Activated CD8-positive, alpha-beta memory T cell treated with anti-CD3 and anti-CD28 coated beads for 4 hours (primary cell): ENCODE data around the gene CNPY3.
A peak's percentile ranks its signal among the peaks of the same experiment; 100 is the strongest.
"Not testable (repeated sequence)": the region's sequence is repeated elsewhere in the genome, so short reads cannot be mapped to it uniquely, and the experiment has no call there.

Source experiments
- DNase-seq, 2 donors: peaks; one replicate each; pipeline ENCODE4 v3.0.0-alpha.2; 2020; ENCODE audit warnings: low read depth in 2 of 2

The CNPY3 gene

DNA sequence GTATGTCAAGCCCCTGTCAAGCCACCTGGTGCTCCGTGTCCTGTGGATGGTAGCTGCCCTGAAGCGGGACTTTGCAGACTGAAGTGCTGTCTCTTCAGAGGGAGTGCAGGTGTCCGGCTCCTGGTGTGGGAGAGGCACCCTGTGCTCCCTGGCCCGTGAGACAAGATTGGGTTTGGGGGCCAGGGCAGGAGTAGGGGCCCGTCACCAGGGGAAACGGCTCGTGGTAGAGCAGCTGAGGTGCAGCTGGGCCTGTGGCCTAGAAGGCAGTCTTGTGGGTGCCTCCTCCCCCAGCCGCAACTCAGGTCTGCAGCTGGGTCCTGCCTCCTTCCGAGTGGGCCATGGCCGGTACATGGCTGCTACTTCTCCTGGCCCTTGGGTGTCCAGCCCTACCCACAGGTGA, 13.5 kb upstream of the CNPY3 start, which contains the start of gene PTCRA:
PTCRA (plus strand) TSS at position 322 of the 400 bp plus-strand sequence; CDS start at position 339, 17 bp downstream.
- no peak for DNase-seq

DNA sequence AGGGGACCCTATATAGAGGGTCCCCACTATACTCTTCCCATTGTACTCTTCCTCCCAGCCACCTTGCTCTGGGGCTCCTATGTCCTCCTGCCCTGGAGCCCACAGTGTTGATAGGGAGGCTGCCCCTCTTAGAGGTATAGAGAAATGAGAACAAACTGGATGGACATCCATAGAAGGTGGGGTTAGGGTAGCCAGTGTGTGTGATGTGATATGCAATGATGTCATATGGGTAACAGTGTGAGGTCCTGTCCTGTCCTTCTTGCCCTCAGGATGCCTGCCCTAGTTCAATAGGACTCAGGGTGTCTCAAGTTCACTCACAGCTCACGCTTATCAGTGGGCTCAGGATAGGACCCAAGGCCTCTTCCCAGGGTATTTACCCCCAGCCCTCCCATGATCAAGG, 13.0 kb upstream of the CNPY3 start:
- DNase-seq: no peak

DNA sequence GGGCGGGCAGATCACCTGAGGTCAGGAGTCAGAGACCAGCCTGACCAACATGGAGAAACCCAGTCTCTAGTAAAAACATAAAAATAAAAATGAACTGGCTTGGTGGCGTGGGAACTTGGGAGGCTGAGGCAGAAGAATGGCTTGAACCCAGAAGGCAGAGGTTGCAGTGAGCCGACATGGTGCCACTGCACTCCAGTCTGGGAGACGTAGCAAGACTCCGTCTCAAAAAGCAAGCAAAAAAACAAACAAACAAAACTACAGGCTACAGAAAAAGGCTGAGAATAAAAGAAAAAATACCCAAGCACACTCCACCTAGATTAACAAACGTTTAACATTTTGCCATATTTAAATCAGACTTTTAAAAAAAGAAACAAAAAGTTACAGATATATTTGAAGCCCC, 7.5 kb upstream of the CNPY3 start:
- DNase-seq: no peak

DNA sequence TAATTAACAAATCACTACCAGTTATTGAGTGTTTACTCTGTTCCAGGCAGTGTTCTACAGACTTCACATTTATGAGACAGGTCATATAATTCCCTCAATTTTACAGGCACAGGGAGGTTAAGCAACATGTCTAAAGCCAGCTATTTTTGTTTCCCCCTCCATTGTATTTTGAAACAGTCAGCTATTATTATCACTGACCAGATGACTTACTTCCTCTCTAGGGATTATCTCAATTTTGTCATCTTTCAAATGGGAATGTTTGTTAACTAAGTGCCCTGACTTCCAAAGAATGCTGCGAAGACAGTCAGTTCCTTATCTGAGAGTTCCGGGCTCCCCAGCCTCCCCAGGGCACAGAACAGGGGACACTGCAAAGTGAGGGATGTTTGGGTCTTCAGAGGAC, 5.6 kb upstream of the CNPY3 start:
- DNase-seq: no peak

DNA sequence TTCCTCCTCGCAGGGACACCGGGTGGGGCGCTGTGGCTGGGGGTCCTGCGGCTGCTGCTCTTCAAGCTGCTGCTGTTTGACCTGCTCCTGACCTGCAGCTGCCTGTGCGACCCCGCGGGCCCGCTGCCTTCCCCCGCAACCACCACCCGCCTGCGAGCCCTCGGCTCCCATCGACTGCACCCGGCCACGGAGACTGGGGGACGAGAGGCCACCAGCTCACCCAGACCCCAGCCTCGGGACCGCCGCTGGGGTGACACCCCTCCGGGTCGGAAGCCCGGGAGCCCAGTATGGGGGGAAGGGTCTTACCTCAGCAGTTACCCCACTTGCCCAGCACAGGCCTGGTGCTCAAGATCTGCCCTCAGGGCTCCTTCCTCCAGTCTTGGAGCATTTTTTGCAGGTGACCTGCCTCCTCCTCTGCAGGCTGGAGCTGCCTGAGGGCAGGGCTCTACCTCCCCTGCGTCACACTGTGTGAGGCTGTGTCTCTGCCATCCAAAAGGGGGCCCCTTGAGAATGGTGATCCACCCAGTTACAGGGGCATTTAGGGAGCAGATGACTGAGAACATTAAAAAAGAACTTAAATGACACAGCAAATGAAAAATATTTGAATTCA, 3.9 kb upstream of the CNPY3 start:
- no peak for DNase-seq

DNA sequence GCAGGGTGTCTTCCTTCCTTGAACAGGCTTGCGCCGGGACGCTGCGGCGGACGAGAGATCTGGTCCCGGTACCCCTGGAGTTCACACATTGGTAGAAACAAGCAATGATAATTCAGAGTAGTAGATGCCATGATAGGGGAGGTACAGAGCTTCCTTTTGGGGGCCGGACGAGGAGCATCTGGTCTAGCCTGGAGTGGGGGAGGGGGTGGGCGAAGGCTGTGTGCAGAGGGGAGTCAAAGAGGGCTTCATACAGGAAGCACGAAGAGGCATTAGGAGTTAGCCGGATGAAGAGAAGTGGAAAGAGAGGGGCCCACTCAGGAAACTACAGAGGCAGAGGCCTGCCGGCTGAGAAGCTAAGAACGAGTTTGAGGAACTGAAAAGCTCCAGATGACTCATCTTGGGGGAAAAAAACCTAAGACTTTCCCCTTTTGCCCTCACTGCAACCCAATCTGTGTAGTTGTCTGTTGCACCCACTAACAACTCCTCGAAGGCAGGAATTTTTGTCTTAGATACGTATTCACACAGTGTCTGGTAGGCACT, 611 bp downstream of the CNPY3 start:
- peak; percentile 25 to 41 for DNase-seq

DNA sequence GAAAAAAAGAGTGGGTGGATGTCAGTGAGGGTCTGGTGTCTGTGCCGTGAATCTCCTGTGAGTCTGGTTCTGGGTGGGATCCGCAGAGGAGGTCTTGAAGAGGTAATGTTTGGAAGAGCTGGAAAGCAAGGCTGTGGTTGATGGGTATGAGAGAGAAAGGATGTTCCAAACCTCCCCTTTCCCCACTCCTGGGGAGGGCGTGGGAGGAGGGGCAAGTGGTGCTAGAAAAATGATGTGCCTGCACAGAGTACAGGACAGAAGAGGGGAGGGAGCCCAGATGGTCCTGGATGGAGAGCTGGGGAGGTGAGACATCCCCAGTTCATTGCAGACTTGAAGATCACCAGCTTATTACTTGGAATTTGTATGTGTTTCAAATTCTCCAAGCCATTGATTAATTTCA, 3.1 kb downstream of the CNPY3 start:
- no peak for DNase-seq

DNA sequence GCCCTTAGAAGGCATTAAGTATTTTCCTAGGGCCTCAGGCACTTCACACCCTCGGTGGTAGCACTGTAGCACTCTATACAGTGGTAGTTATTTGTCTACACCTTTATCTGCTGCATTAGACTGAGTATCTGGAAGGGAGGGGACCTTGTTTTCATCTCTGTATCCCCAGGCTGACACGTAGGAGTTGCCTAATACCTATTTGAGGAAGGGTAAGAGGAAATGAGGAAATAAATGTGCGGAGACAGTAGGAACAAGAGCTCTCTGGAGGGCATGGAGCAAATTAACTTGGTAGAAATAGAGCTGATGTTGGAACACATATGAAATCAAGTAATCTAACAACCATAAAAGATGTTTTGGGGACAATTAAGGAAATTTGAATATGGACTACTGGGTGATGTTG, 3.9 kb downstream of the CNPY3 start:
- no peak for DNase-seq

DNA sequence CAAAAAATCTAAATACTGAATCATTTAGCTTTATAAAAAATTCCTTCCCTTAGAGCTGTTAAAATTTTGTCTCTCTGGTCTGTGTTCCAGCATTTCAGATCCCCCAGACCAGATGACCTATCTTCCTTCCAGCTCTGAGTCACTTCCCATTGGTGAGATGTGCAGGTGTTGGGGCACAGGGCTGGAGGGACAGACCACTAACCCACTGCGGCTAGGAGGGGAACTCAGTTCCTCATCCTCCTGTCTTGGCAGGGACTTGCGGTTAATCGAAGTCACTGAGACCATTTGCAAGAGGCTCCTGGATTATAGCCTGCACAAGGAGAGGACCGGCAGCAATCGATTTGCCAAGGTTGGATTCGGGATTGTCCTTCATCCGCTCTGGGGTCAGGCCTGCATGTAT, 6.0 kb downstream of the CNPY3 start:
- DNase-seq: no peak

DNA sequence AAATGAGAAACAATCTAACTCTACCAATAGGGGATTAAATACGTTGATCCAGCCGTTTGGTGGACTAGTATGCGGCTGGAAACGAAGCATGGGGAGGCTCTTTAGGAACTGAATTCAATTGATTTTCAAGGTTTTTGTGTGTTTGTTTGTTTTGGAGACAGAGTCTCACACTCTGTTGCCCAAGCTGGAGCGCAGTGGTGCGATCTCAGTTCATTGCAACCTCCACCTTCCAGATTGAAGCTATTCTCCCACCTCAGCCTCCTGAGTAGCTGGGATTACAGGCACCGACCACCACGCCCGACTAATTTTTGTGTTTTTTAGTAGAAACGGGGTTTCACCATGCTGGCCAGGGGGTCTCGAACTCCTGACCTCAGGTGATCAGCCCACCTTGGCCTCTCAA, 7.1 kb downstream of the CNPY3 start:
- no peak for DNase-seq

DNA sequence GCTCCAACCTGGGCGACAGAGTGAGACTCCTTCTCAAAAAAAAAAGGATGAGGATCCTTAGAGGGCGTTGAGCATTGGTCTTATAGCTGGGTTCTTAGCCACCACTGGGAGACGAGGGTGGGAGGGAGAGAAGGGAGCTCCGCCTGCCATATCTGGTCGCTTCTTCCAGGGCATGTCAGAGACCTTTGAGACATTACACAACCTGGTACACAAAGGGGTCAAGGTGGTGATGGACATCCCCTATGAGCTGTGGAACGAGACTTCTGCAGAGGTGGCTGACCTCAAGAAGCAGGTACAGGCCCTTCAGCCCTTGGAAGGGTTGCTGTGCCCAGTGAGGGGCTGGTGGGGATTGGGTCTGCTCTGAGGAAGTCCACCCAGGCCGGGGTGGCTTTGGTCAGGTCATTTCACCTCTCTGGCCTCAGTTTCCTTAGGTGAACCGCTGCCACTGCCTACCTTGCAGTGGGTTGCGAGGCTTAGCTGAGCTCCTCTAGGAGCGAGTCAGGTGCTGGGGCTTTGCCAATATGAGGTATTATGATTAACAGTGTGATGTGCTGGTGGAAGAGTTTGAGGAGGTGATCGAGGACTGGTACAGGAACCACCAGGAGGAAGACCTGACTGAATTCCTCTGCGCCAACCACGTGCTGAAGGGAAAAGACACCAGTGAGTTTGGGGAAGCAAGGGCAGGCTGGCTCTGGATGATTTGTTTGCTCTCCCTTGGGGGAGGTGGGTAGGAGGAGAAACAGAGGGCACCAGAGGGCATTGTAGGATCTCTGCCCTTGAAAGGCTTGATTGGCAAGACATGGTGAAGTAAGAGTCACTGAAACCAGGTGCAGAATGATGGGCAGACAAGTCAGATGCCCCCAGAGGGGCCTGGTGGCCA, 8.5 kb downstream of the CNPY3 start:
- DNase-seq: no peak

DNA sequence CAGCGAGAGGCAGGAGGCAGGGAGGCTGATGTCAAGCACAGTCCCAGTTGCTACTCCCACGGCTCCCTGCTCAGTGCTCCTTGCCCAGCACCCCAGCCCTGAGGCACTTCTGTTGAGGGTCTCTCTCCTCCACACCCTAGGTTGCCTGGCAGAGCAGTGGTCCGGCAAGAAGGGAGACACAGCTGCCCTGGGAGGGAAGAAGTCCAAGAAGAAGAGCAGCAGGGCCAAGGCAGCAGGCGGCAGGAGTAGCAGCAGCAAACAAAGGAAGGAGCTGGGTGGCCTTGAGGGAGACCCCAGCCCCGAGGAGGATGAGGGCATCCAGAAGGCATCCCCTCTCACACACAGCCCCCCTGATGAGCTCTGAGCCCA, 9.1 kb downstream of the CNPY3 start:
- DNase-seq: no peak

DNA sequence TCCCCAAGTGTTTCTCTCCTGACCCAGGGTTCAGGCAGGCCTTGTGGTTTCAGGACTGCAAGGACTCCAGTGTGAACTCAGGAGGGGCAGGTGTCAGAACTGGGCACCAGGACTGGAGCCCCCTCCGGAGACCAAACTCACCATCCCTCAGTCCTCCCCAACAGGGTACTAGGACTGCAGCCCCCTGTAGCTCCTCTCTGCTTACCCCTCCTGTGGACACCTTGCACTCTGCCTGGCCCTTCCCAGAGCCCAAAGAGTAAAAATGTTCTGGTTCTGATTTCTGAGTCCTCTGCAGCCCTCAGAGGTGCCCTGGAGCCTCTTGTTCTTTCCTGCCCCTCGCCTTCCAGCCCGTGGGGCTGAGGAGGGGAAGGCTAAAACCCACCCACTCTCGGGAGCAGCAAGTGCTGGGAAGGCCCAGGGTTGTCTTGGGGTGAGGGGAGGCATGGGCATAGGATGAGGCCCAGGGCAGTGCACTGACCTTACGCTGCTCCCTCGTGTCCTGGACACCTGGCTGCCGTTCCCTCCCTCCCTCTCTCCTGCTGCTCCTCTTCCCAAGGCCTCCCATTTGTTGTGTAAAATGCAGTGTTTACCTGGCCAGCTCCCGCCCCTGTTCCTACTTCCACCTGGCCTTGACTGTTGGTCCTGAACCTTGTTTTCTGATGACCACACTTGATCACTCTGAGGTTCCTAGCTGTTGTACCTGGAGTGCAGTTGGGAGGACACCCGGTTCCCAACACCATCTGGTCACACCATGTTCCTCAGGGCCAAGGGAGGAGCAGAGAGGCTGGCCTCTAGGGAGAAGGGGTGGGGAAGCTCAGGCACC, 9.9 kb downstream of the CNPY3 start:
- no peak for DNase-seq

DNA sequence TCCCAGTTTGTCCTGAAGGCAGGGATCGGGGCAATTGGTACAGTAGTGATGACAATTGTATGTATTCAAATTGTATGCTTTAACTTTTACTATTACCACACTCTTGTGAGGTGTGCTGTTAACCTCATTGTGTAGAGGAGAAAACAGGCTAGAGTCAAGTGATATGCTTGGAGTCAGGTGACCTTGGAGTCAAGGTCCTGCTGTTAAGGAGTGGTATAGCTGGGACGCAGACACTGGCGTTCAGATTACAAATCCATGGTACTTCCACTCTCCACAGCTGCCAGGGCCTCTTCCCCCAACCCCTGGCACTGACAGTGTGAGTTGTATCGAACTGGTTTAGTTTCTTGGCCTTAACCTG, 10.5 kb downstream of the CNPY3 start:
- no peak for DNase-seq

DNA sequence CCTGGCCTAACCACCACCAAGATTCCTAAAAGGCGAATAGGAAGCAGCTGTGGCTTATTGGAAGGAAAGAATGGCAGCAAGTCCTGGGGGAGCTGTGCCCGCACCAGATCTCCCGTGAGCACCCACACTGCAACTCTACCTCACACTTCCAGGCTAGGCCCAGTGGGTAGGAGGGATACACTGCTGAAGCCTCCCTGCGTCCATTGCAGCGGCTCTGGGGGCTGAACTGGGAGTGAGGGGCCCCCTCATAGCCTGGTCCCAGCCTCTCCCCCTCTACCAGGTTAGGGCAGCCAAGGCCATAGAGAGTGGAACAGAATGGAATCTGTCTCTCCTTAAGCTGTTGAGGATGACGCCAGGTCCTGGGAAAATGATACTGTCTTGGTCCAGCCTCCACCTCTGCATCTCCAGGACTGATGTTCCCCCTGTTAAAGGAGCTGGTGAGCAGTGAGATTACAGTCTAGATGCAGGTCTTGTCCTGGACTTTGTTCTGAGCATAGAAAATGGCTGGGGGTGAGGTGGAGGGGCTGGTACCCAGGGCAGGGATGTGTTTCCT, 11.3 kb downstream of the CNPY3 start:
- no peak for DNase-seq

DNA sequence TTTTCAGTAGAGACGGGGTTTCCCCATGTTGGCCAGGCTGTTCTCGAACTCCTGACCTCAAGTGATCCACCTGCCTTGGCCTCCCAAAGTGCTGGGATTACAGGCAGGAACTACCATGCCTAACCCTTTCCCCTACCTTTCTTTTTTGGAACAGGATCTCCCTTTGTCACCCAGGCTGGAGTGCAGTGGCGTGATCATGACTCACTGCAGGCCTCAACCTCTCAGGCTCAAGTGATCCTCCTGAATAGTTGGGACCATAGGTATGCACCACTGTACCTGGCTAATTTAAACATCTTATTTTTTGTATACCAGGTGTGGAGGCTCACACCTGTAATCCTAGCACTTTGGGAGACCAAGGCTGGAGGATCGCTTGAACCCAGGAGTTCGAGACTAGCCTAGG, 12.1 kb downstream of the CNPY3 start:
- not testable (repeated sequence) for DNase-seq

DNA sequence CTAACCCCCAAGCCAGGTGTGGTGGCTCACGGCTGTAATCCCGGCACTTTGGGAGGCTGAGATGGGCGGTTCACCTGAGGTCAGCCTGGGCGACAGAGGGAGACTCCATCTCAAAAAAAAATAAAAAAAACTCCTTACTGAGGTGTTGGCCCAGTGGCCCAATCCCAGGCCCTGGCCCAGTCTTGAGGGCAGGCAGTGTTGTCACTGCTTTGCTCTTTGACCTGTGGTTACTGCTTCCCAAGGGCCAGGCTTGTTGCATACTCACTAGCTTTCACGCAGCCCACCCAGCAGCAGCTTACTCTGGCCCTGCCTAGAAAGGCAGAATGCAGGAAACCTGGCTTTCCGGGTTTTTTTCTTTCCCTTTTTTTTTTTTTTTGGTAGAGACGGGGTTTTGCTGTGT, 13.2 kb downstream of the CNPY3 start:
- DNase-seq: no peak

DNA sequence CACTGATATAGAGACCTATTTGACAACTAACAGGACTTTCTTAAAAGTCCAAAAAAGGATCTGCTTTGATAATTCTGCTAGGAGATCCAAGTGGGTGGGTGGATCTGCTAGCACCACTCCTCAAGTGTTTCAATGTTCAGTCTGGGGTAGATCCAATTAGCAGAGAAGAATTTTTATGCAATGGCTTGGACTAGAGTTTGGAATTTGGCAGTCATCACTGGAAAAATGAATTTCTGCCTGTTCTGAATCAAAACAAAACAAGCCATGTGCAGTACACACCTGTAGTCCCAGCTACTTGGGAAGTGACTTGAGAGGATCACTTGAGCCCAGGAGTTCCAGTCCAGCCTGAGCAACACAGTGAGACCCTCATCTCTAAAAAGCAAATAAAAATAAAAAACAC, 18.7 kb downstream of the CNPY3 start:
- DNase-seq: no peak

DNA sequence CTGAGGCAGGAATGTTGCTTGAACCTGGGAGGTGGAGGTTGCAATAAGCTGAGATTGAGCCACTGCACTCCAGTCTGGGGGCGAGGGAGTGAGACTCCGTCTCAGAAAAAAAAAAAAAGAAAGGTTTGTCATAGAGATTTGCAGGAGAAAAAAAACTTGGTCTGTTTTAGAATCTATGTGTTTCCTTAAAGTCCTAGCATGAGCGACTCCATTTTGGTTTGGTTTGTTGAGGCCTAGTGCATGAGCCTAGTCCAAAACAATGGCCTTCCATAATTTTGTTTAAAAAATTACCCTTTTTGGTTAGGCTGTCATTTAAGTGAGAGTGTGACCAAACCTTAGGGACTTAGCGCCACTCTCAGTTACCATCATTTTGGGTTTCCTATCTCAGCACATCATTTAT, 23.1 kb downstream of the CNPY3 start:
- no peak for DNase-seq

DNA sequence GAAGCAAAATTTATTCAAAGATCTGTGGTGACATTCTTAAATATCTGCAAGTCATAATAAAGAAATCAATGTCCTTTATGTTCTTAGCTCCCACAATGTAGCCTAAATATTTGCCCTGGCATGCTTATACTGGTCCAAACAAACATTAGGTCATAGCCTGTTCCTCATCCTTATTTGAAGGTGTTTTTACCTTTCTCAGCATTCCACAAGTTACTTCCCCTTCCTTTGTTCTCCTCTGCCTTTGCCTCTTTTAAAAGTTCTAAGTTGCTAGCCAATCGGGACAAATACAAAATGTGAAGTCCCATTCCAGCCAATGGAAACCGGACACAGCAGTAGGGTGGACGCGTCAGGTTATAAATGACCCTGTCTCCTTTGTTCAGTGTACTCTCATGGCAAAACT, 25.1 kb downstream of the CNPY3 start:
- DNase-seq: not testable (repeated sequence)

DNA sequence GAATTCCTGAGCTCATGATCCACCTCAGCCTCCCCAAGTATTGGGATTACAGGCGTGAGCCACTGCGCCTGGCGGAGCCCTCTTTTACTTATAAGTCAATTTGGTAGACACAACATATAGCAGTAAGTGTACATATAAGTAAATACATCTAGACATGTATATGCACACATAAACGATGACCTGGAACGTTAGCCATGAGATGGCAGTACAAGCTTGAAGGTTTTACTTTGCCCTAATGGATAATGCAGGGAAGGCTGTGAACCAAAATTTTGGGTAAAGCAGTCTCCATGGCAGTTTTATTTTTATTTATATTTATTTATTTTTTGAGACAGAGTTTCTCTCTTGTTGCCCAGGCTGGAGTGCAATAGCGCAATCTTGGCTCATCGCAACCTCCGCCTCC, 28.8 kb downstream of the CNPY3 start:
- no peak for DNase-seq

DNA sequence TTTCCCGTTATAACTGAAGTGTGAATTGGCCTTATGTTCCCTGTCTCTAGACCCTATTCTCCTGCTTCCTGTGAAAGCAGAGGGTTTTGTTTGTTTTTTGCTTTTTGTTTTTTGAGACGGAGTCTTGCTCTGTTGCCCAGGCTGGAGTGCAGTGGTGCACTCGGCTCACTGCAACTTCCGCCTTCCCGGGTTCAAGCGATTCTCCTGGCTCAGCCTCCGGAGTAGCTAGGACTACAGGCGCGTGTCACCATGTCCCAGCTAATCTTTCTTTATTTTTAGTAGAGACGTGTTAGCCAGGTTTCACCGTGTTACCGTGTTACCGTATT, 30.6 kb downstream of the CNPY3 start:
- no peak for DNase-seq
